Mucosa of stomach (tissue), 1 donor: ENCODE data around the gene FMN1.

Experiments used
- H3K27me3 ChIP-seq: one replicate; pipeline ENCODE4 v1.7.0; 2013; ENCODE audit warnings: mild to moderate bottlenecking, low read length; ENCODE audit not compliant: control insufficient read depth, insufficient read depth
- H3K36me3 ChIP-seq: one replicate; pipeline ENCODE4 v1.7.0; 2013; ENCODE audit warnings: low read length; ENCODE audit not compliant: control insufficient read depth, insufficient read depth
- H3K4me1 ChIP-seq: one replicate; pipeline ENCODE4 v1.7.0; 2013; ENCODE audit warnings: mild to moderate bottlenecking, low read length; ENCODE audit not compliant: control insufficient read depth, insufficient read depth
- H3K4me3 ChIP-seq: one replicate; pipeline ENCODE4 v1.7.0; 2013; ENCODE audit warnings: low read length
- H3K9ac ChIP-seq: one replicate; pipeline ENCODE4 v1.7.0; 2013; ENCODE audit warnings: mild to moderate bottlenecking, low read length, moderate library complexity
- H3K9me3 ChIP-seq: one replicate; pipeline ENCODE4 v1.7.0; 2013; ENCODE audit warnings: mild to moderate bottlenecking, low read length, moderate library complexity; ENCODE audit not compliant: control insufficient read depth
- donor health status: Pancreatic carcinoma.

FMN1 gene

DNA sequence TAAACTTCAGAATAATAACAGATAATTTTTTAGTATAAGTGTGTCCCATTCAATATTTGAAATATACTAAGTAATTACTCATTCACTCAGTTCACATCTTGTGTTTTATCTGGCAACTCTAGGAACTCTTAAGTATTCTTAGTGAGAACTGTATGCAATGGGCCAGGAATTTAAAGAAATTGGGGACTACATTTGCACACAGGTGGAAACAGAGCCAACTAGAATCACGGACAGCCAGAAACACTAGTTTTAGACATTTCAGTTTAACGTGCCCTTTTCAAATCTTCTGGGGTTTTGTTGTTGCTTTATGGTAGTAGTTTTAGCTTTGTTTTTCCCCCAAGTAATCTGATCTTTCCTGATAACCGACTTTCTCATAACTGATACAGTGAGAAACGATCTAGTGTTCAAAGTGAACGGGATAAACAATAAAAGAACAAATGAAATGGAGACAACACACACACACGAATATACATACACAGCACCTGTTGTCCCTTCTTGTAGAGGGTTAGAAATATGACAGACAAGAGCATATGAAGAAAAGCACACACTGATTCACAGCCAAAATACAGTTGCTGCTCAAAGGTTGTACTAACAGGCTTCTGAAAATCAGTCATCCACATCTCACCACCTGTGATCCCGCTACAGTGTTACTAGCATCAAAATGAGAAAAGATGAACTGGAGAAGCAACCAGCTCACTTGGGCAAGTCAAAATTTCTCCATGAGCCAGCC, 167.0 kb downstream of the FMN1 start:
- no peak overlapping the region for H3K4me3 ChIP-seq

GRCh38 chr15:33026614-33027013, 167.9 kb downstream of the FMN1 start:
- H3K9ac ChIP-seq, result no peak overlapping the region
- H3K9me3 ChIP-seq, result no peaks in the 10 kb centered on the region
- H3K4me3 ChIP-seq, result no peak overlapping the region
- no peaks in the 10 kb centered on the region for H3K27me3 ChIP-seq
- H3K36me3 ChIP-seq, result no peaks in the 10 kb centered on the region
- peaks cover 35% of the 10 kb centered on the region for H3K4me1 ChIP-seq

More for the DNA sequence above, 167.0 kb downstream of the FMN1 start:
- Histone ChIP-seq H3K4me1 (peaks cover 29% of the 10 kb centered on the region), H3K36me3 (no peaks in the 10 kb centered on the region), H3K9me3 (no peaks in the 10 kb centered on the region), H3K9ac (no peak overlapping the region), H3K27me3 (no peaks in the 10 kb centered on the region)

GRCh38 chr15:33022629-33023028, 171.9 kb downstream of the FMN1 start:
- Histone ChIP-seq H3K9me3 (no peaks in the 10 kb centered on the region), H3K27me3 (no peaks in the 10 kb centered on the region), H3K36me3 (no peaks in the 10 kb centered on the region), H3K9ac (peak overlapping the region; percentile 4), H3K4me1 (peaks cover 16% of the 10 kb centered on the region), H3K4me3 (no peak overlapping the region)

GRCh38 chr15:33021806-33022389, 172.6 kb downstream of the FMN1 start:
- Histone ChIP-seq H3K9me3 (no peaks in the 10 kb centered on the region), H3K4me1 (peaks cover 19% of the 10 kb centered on the region), H3K36me3 (no peaks in the 10 kb centered on the region), H3K4me3 (no peak overlapping the region), H3K9ac (no peak overlapping the region), H3K27me3 (no peaks in the 10 kb centered on the region)

DNA sequence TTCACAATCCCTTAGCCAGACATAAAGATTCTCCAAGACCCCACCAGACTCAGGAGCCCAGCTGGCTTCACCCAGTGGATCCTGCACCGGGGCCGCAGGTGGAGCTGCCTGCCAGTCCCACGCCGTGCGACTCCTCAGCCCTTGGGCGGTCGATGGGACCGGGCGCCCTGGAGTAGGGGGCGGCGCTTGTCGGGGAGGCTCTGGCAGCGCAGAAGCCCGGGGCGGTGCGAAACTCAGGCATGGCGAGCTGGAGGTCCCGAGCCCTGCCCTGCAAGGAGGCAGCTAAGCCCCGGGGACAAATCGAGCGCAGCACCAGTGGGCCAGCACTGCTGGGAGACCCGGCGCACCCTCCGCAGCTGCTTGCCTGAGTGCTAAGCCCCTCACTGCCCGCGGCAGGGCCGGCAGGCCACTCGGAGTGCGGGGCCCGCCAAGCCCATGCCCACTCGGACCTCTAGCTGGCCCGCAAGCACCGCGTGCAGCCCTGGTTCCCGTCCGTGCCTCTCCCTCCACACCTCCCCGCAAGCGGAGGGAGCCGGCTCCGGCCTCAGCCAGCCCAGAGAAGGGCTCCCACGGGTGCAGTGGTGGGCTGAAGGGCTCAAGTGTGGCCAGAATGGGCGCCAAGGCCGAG, 175.0 kb downstream of the FMN1 start:
- Histone ChIP-seq H3K4me3 (no peak overlapping the region), H3K9me3 (no peaks in the 10 kb centered on the region), H3K4me1 (peaks cover 33% of the 10 kb centered on the region), H3K27me3 (no peaks in the 10 kb centered on the region), H3K9ac (no peak overlapping the region), H3K36me3 (no peaks in the 10 kb centered on the region)

DNA sequence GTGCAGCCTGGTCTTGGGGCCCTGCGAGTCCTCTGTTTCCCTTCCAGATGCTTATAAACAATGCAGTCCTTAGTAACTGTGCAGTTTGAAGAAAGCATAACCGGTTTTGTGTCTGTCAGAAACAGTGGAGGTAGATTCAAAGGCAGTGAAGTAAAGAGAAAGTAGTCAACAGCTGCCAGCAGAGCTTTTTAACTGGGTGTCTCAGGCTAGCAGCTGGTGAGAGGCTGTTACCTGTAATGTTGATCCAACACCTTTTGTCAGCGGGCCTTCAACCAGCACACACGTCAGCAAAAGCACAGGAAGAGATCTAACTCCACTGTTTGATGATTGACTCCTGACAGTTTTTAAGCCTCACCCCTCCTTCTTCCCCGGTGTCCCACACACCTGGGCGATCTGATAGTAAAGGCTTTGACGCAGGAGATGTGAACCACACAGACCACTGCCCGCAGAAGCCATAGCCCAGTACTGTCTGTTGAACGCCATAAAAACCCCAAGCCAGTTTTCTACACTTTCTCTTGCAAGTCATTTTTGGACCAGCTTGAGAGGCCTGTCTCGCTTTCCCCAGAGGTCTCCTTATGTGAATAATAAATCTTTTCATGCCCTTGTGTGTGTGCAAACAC, 178.0 kb downstream of the FMN1 start:
- H3K9ac ChIP-seq, result peak overlapping the region; percentile 45
- no peaks in the 10 kb centered on the region for H3K27me3 ChIP-seq
- H3K36me3 ChIP-seq, result no peaks in the 10 kb centered on the region
- H3K4me1 ChIP-seq, result peaks cover 31% of the 10 kb centered on the region
- no peak overlapping the region for H3K4me3 ChIP-seq
- H3K9me3 ChIP-seq, result no peaks in the 10 kb centered on the region

DNA sequence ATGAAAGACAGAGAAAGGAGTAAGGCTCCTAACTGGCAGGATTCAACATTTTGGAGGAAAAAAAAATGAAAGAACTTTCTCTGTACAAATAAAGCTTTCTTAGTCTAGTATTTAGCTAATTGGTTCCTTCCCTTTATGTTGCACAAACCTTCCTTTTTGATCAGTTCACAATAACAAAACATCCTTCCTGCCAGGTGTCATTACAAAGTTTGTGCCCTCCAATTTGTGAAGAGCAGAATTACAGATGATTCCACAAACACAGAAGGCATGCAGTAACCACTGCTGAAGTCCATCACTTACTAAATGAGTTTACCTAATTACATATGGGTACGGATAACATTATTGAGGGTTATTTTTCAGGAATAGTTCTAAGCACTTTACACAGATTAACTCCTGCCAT, 179.9 kb downstream of the FMN1 start:
- Histone ChIP-seq H3K9me3 (no peaks in the 10 kb centered on the region), H3K4me3 (no peak overlapping the region), H3K4me1 (peaks cover 31% of the 10 kb centered on the region), H3K9ac (peak overlapping the region; percentile 49), H3K27me3 (no peaks in the 10 kb centered on the region), H3K36me3 (no peaks in the 10 kb centered on the region)

DNA sequence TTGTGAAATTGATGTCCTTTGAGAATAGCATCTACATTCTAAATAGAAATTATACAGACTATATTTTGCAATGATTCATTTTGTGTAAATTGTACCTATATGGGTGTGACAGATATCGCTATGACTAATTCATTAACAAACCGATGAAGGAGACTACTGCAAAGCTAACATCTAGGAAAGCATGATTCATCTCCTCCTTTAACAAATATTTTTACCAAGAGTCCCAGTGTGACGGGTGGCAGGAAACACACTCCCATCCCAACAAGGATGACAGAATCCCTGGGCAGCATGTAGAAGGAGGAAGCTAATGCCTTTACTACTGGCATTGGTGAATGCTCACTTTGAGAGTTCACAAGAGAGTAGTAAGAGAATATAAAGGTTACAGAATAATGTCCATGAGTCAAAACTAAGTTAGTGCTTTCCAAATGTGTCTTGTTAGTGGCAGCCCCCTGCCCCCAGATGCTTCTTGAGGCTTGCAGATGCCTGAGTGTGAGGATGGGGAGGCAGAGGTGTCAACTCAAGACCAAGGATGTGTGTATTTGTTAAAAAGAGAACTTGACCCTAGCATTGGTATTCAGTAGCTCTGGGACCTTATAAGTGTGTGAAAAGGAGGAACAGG, 180.6 kb downstream of the FMN1 start:
- Histone ChIP-seq H3K9me3 (no peaks in the 10 kb centered on the region), H3K9ac (peak overlapping the region; percentile 49), H3K4me1 (peaks cover 31% of the 10 kb centered on the region)

GRCh38 chr15:33011976-33012375, 182.5 kb downstream of the FMN1 start:
- H3K9me3 ChIP-seq, result no peaks in the 10 kb centered on the region
- no peaks in the 10 kb centered on the region for H3K36me3 ChIP-seq
- no peak overlapping the region for H3K9ac ChIP-seq
- no peaks in the 10 kb centered on the region for H3K27me3 ChIP-seq
- no peak overlapping the region for H3K4me3 ChIP-seq
- peaks cover 39% of the 10 kb centered on the region for H3K4me1 ChIP-seq

More for the DNA sequence above, 180.6 kb downstream of the FMN1 start:
- H3K36me3 ChIP-seq, result no peaks in the 10 kb centered on the region
- no peak overlapping the region for H3K4me3 ChIP-seq
- H3K27me3 ChIP-seq, result no peaks in the 10 kb centered on the region

GRCh38 chr15:33009603-33010002, 184.9 kb downstream of the FMN1 start:
- Histone ChIP-seq H3K27me3 (no peaks in the 10 kb centered on the region), H3K36me3 (no peaks in the 10 kb centered on the region), H3K9ac (no peak overlapping the region), H3K4me3 (no peak overlapping the region), H3K4me1 (peaks cover 21% of the 10 kb centered on the region), H3K9me3 (no peaks in the 10 kb centered on the region)

- peaks cover 15% of the 10 kb centered on the region for H3K4me1 ChIP-seq
- no peaks in the 10 kb centered on the region for H3K9me3 ChIP-seq
- H3K4me3 ChIP-seq, result no peak overlapping the region
- no peak overlapping the region for H3K9ac ChIP-seq
- H3K36me3 ChIP-seq, result no peaks in the 10 kb centered on the region
- no peaks in the 10 kb centered on the region for H3K27me3 ChIP-seq
These were observed 185.5 kb downstream of the FMN1 start for GRCh38 chr15:33009026-33009425.
